GM12872 (cell line): ENCODE results near the gene BSG.

ENCODE experiments used
- TF ChIP-seq, protein P1 (sequence below): IDR thresholded peaks from 3 replicates; pipeline ENCODE4 v1.5.1; 2011; ENCODE audit warnings: low read depth, mild to moderate bottlenecking, low read length, moderate library complexity; ENCODE audit not compliant: insufficient read depth

The BSG gene

DNA sequence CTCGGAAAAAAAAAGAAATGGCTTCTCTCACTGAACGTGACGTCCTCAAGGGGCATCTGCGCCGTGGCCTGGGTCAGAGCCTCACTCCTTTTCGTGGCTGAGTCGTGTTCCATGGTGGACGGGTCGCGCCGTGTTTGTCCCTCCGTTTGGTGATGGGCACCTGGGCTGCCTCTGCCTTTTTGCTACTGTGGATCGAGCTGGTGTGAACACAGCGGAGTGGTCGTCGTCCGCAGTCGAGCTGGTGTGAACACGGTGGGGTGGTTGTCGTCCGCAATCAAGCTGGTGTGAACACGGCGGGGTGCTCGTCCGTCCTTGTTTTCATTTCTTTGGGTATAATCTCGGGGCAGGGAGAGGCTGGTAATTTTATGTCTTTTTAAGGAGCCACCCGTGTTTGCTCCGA, 28.9 kb downstream of the BSG start:
- TF ChIP-seq, protein P1, sequence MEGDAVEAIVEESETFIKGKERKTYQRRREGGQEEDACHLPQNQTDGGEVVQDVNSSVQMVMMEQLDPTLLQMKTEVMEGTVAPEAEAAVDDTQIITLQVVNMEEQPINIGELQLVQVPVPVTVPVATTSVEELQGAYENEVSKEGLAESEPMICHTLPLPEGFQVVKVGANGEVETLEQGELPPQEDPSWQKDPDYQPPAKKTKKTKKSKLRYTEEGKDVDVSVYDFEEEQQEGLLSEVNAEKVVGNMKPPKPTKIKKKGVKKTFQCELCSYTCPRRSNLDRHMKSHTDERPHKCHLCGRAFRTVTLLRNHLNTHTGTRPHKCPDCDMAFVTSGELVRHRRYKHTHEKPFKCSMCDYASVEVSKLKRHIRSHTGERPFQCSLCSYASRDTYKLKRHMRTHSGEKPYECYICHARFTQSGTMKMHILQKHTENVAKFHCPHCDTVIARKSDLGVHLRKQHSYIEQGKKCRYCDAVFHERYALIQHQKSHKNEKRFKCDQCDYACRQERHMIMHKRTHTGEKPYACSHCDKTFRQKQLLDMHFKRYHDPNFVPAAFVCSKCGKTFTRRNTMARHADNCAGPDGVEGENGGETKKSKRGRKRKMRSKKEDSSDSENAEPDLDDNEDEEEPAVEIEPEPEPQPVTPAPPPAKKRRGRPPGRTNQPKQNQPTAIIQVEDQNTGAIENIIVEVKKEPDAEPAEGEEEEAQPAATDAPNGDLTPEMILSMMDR = no peak

DNA sequence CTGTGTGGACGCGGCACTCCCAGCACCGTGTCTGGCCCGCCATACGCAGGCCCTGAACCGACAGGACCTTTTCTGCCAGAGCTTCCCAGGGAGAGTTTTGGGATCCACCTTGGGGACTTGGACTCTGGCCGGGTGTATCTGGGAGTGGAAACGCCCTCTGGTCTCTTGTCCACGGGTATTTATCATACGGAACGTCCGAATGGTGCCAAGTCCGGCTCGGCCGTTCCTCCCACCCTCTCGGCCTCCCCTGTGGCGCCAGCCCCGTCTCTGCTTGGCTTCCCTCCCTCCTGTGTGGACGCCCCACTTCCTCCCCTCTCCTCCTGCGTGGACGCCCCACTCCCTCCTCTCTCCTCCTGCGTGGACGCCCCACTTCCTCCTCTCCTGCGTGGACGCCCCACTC, 29.4 kb downstream of the BSG start:
- TF ChIP-seq, protein P1 = no peak

DNA sequence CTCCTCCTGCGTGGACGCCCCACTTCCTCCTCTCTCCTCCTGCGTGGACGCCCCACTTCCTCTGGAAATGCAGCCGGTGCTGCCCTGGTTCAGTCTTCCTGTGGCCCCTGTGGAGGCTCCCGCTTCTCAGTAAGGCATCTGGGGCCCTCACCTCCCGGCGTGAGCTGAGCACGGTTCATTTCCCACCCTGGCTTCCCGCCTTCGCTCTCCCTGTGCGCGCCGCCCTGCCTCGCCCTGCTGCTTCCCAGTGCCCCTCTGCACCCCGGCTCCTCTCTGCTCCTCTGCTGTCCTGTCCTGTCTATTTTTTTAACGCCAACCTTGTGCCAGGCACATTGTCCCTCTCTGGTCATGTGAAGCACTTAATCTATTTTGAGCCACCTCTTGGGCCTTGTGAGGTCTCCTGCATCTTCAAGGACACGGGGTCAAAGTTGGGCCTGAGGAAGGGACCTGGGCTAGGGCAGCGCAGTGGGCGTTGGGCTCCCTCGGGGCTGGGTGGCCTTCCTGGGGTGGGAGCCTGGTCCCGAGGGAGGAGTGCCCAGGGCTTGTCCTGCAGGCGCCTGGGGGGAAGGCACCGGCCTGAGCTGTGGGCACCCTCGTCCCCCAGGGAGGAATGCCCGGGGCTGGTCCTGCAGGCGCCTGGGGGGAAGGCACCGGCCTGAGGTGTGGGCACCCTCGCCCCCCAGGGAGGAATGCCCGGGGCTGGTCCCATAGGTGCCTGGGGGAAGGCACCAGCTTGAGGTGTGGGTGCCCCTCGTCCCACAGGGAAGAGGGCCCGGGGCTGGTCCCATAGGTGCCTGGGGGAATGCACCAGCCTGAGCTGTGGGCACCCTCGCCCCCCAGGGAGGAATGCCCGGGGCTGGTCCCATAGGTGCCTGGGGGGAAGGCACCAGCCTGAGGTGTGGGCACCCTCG, 30.2 kb downstream of the BSG start:
- TF ChIP-seq, protein P1 = no peak

DNA sequence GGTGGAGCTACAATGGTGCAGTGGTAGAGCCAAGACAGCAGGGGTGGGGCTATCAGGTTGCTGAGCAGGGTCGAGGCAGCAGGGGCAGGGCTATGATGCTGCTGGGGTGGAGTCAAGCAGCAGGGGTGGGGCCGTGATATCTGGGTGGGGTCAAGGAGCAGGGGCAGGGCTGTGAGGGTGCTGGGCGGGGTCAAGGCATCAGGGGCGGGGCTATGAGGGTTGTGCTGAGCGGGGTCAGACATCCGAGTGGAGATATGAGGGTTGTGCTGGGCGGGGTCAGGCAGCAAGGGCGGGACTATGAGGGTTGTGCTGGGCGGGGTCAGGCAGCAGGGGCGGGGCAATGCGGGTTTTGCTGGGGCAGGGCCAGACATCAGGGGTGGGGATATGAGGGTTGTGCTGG, 32.0 kb downstream of the BSG start:
- TF ChIP-seq, protein P1 = no peak

DNA sequence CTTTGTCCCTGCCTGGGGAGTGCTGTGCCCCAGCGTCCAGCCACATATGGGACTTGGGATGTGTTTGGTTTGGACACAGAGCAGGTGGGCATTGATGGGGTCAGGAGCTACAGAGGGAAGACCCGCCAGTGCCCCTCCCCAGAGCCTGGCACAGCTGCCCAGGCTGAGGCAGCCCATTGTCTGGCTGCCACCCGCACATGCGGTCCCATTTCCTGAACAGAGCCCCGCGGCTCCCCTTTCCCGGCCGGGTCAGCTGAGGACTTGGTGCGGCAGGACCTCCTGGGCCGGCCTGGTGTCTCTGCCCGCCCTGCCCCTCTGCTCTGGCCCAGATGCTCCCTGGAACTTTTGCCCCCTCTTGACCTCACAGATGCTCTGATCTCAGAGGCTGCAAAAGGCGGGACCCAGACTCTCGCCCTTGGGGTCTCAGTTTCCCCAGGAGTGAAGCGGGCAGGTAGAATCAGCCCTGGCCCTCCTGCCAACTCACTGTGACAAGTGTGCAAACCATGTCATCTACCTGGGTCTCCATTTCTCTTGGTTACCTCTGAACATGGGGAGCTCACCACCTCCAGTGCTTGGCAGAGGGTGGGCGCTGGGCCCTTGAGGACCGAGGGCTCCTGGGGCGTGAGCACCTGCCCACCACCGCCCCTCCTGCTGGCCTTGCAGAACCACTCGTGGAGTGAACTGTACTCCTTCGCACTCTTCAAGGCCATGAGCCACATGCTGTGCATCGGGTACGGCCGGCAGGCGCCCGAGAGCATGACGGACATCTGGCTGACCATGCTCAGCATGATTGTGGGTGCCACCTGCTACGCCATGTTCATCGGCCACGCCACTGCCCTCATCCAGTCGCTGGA, 35.1 kb downstream of the BSG start:
- TF ChIP-seq, protein P1 = no peak

DNA sequence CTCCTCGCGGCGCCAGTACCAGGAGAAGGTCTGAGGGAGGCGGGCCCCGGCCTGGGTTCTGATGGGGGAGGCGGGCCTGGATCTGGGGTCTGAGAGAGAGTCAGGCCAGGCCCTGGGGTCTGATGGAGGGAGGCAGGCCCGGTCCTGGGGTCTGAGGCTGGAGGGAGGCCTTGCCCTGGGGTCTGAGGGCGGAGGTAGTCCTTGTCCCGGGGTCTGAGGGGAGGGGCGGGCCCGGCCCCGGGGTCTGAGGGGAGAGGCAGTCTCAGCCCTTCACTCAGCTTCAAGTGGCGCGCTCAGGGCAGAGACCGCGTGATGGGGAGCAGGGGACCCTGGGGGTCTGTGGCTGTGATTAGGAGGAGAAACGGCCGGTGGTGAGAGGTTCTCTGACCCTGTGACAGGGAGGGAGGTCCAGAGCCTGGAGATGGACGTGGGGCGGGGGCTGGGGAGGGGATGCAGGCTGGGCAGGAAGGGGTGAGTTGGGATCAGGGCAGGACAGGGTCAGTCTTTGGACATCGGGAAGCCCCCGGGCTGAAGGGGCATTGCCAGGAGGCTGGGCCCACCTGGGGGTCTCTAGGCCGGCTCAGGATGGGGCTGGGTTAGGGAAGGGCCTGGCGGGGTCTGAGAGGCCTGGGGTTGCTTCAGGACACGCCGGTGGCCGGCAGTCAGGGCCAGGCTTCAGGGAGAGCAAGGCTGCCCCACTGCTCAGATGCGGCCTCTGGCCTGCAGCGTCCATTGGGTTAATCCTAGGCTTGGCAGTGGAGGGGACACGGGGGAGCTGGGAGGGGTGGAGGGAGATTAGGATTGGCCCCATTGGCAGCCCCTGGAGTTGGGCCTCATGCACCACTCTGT, 36.0 kb downstream of the BSG start:
- TF ChIP-seq, protein P1 = no peak
